GM20000 (cell line): Measurements from ENCODE around the gene RPS28.
"Not testable (repeated sequence)": the region's sequence is repeated elsewhere in the genome, so short reads cannot be mapped to it uniquely, and the experiment has no call there.

ENCODE experiments used
- DNase-seq: peaks from one replicate; pipeline ENCODE4 v3.0.0; 2012; ENCODE audit warnings: low spot score
- CTCF ChIP-seq: IDR thresholded peaks from 2 replicates; pipeline ENCODE4 v1.5.1; 2012; ENCODE audit warnings: mild to moderate bottlenecking, control low read depth; ENCODE audit errors: extremely low read depth, missing control alignments

The RPS28 gene

GRCh38 chr19:8316351-8317125 lies 4.8 kb upstream of the RPS28 start:
- no peak for DNase-seq
- TF ChIP-seq CTCF = no peak

- not testable (repeated sequence) for DNase-seq
These were observed 2.5 kb upstream of the RPS28 start for GRCh38 chr19:8318835-8319234.

GRCh38 chr19:8319807-8320520 lies 1.3 kb upstream of the RPS28 start:
- no peak for TF ChIP-seq CTCF

GRCh38 chr19:8320564-8321066 lies 681 bp upstream of the RPS28 start:
- no peak for TF ChIP-seq CTCF
- DNase-seq = no peak

More at GRCh38 chr19:8319807-8320520, 1.3 kb upstream of the RPS28 start:
- no peak for DNase-seq

GRCh38 chr19:8321986-8322637 lies 816 bp downstream of the RPS28 start:
- no peak for TF ChIP-seq CTCF
- no peak for DNase-seq

- DNase-seq = no peak
These were observed 1.3 kb downstream of the RPS28 start for GRCh38 chr19:8322638-8322997.

GRCh38 chr19:8323781-8324185 lies 2.5 kb downstream of the RPS28 start:
- no peak for DNase-seq
- TF ChIP-seq CTCF = no peak

More at GRCh38 chr19:8322638-8322997, 1.3 kb downstream of the RPS28 start:
- no peak for TF ChIP-seq CTCF
